GM10248 (cell line): ENCODE measurements around the gene MTX2.
"Not testable (repeated sequence)": the region's sequence is repeated elsewhere in the genome, so short reads cannot be mapped to it uniquely, and the experiment has no call there.

Source experiments
- CTCF ChIA-PET: fragments of 300-600 bp; sonication (Branson Sonifier 250); formaldehyde crosslinking; extraction: SDS; loops from one replicate; lab custom pipeline; 2021; ENCODE audit warnings: antibody characterized with exemption; lab: Yijun Ruan, JAX
- POLR2A ChIA-PET: fragments of 350-650 bp; sonication (Branson Sonifier 250); formaldehyde crosslinking; extraction: SDS; loops from one replicate; lab custom pipeline; 2020; ENCODE audit warnings: antibody characterized with exemption; lab: Yijun Ruan, JAX
- DNase-seq: peaks from one replicate; pipeline ENCODE4 v3.0.0; 2012; ENCODE audit errors: extremely low spot score
- TF ChIP-seq, protein P1 (sequence below): IDR thresholded peaks from 2 replicates; pipeline ENCODE4 v1.5.1; 2012; ENCODE audit warnings: mild to moderate bottlenecking, low read depth; ENCODE audit errors: extremely low read depth, missing control alignments, control extremely low read depth

Gene MTX2

DNA sequence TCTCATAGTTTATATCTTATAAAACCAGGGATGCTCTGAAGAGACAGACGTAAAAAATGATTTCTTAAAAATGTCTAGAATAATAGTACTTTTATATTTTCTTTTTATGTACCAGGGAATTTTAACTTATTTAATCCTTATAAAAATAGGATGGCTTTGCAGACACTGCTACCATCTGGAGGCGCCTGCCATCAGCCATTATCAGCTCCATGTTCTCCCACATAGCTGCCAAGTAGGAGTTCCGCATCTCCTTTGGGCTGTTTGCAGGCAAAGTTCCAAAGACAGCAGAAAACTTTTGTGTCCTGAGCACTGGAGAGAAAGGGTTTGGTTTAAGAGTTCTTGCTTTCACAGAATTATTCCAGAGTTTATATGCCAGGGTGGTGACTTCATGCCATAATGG is 69.2 kb downstream of the MTX2 start:
- ChIA-PET POLR2A (no interaction called here), CTCF (no interaction called here)
- TF ChIP-seq, protein P1, sequence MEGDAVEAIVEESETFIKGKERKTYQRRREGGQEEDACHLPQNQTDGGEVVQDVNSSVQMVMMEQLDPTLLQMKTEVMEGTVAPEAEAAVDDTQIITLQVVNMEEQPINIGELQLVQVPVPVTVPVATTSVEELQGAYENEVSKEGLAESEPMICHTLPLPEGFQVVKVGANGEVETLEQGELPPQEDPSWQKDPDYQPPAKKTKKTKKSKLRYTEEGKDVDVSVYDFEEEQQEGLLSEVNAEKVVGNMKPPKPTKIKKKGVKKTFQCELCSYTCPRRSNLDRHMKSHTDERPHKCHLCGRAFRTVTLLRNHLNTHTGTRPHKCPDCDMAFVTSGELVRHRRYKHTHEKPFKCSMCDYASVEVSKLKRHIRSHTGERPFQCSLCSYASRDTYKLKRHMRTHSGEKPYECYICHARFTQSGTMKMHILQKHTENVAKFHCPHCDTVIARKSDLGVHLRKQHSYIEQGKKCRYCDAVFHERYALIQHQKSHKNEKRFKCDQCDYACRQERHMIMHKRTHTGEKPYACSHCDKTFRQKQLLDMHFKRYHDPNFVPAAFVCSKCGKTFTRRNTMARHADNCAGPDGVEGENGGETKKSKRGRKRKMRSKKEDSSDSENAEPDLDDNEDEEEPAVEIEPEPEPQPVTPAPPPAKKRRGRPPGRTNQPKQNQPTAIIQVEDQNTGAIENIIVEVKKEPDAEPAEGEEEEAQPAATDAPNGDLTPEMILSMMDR = no peak
- DNase-seq = no peak

DNA sequence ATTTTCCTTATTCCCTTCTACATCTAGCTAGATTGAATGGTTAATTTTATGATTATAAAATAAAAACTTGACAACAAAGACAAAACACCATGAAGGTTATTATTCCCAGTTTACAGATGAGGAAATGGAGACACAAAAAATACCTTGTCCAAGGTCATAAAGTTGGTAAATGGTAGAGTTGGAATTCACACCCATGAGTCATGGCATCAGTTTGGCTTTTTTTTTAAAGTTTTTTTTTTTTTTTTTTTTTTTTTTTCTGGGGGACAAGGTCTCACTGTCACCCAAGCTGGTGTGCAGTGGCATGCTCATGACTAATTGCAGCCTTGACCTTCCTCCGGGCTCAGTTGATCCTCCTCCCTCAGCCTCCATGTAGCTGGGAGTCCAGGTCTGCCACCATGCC is 70.0 kb downstream of the MTX2 start:
- POLR2A ChIA-PET = no interaction called here
- no peak for DNase-seq
- TF ChIP-seq, protein P1 = no peak
- CTCF ChIA-PET = no interaction called here

DNA sequence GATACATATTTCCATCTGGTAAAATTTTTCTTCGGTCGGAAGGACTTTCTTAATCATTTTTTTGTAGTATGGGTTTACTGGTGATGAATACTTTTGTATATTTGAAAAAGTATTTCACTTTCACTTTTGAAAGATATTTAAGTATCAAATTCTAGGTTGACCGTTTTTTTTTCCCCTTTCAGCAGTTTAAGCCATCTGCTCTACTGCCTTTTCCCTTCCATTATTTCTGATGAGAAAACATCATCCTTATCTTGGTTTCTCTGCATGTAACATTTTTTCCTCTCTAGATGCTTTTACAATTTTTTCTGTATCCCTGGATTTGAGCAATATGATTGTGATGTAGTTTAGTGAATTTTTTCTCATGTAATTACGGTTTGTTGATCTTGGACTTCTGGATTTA is 87.0 kb downstream of the MTX2 start:
- CTCF ChIA-PET = no interaction called here
- POLR2A ChIA-PET = no interaction called here
- TF ChIP-seq, protein P1 = no peak
- DNase-seq = no peak

DNA sequence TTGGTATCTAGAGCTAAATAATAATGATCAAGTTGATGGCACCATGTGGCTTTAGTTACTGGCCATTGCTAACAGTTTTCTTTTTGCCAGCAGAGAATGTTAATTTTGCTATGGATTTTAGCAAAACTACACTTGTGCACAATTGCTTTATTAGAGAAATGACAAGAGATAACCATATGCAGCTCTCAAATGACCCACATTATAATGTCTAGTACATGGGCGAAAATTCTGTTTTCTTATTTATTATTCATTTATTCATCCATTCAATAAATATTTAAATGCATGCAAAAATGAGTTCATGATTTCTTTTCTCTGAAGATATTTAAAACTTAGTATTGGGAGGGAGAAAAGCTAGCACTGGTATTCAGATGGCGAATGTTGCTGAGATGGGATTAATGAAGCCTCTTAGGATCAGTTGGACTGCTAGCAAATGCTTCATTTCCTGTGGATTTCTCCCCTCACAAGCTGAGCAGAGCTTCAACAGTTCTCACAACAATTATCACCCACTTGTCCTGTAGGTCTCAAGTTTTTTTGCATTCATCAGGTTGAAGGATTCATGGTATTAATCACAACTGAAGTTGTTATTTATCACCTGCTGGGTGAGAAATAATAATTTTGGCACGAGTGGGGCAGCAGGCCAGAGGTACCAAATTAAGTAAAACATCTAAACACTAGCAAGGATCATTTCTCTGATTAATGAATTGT is 95.2 kb downstream of the MTX2 start:
- CTCF ChIA-PET = interaction anchor here (1.5 kb wide), 1 partner anchor 749 kb away, joined by 3 read pairs; no protein-coding TSS in a partner anchor
- no peak for DNase-seq
- POLR2A ChIA-PET = no interaction called here
- TF ChIP-seq, protein P1 = no peak

DNA sequence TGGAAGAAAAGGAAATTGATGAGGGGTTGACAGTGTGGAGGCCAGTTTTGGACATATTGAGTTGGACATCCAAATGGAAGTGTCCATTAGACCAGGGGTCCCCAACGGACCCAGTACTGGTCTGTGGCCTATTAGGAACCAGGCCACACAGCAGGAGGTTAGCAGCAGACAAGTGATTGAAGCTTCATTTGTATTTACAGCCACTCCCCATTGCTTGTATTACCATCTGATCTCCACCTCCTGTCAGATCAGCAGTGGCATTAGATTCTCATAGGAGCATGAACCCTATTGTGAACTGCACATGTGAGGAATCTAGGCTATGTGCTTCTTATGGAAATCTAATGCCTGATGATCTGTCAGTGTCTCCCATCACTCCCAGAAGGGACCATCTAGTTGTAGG is 99.1 kb downstream of the MTX2 start:
- POLR2A ChIA-PET = no interaction called here
- CTCF ChIA-PET = interaction anchor here (0.7 to 0.8 kb wide), 2 partner anchors 9 to 87 kb away, joined by 3 to 4 read pairs; no protein-coding TSS in a partner anchor
- TF ChIP-seq, protein P1 = no peak
- DNase-seq = no peak

DNA sequence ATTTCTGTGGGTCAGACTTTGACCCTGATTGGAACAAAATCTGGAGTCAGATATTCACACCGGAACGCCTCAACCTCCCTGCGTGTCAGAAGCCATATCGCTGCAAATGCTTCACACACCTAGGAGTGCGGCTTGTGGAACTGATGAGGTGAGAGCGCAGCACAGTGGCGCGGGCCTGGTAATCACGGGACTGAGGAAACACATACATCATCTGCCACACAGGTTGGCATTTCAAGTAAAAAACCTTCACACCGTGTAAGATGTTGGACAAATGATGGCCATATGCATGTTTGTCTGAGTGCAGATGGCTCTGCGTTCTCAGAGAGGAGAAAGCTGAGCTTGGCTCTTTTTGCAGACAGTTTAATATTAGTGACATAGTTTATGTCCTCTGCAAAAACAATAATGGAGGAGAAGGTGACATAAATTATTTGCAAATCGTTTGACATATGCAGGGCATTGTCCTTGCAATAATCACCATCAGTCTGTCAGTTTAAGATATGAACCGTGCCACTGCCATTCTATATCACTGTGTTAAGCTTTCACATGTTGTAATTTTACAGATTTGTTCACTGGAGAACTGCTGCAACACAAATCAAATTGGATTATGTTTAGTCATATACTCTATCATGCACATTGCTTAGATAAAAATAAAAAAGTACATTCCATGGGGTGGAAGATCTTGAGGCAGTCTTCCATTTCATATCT is 101.4 kb downstream of the MTX2 start:
- TF ChIP-seq, protein P1 = no peak
- no peak for DNase-seq
- ChIA-PET CTCF (no interaction called here), POLR2A (no interaction called here)

DNA sequence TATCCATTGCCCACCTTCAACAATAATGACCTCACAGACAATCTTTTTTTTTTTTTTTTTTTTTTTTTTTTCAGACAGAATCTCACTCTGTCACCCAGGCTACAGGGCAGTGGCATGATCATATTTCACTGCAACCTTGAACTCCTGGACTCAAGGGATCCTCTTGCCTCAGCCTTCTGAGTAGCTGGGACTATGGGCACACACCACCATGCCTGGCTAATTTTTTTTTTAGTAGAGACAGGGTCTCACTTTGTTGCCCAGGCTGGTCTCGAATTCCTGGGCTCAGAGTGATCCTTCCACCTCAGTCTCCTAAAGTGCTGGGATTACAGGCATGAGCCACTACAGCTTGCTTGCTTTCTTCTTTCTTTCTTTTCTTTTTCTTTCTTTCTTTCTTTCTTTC is 103.9 kb downstream of the MTX2 start:
- CTCF ChIA-PET, DNase-seq: not testable (repeated sequence)

More for the DNA sequence above, 103.9 kb downstream of the MTX2 start:
- POLR2A ChIA-PET = not testable (repeated sequence)
